ENCODE data around the gene KCTD8.

The KCTD8 gene

GRCh38 chr4:44354172-44354571 is 94.4 kb downstream of the KCTD8 start:
- H3K4ac ChIP-seq (ENCODE audit: low read depth in 1 of 2, low read length in 2 of 2), result no peak overlapping the region
- H2BK15ac ChIP-seq (ENCODE audit: low read depth, poor library complexity, severe bottlenecking), result no peak overlapping the region
- no peak overlapping the region for H3K4me2 ChIP-seq (ENCODE audit: low read length, poor library complexity, severe bottlenecking)
- no peak overlapping the region for H4K91ac ChIP-seq (ENCODE audit: low read length)
- 84% methylated on average over 3 of the region's 3 CpGs for WGBS
- no peak overlapping the region for H3K18ac ChIP-seq (ENCODE audit: low read depth in 1 of 2, low read length in 2 of 2)
- no peak overlapping the region for H3K23ac ChIP-seq (ENCODE audit: low read length in 2 of 2)
- no peaks in the 10 kb centered on the region for H3K36me3 ChIP-seq (ENCODE audit: control insufficient read depth in 1 of 2, insufficient read depth in 2 of 2, low read depth in 1 of 2, low read length in 2 of 2)
- H2AK5ac ChIP-seq (ENCODE audit: low read length, severe bottlenecking), result no peak overlapping the region
- H3K9ac ChIP-seq (ENCODE audit: low read length), result no peak overlapping the region
- no peak overlapping the region for H4K8ac ChIP-seq (ENCODE audit: low read length)
- H2AFZ ChIP-seq (ENCODE audit: low read depth, low read length), result no peak overlapping the region
- H2BK12ac ChIP-seq (ENCODE audit: low read length in 2 of 2), result no peak overlapping the region
- no peak for DNase-seq
- no peak overlapping the region for H2BK5ac ChIP-seq (ENCODE audit: low read depth, low read length, poor library complexity, severe bottlenecking)
- no peak overlapping the region for H3K27ac ChIP-seq (ENCODE audit: low read length, poor library complexity, severe bottlenecking)
- H3K14ac ChIP-seq (ENCODE audit: low read length in 2 of 2), result no peak overlapping the region
- H3K4me1 ChIP-seq (ENCODE audit: control insufficient read depth, insufficient read depth, low read depth, low read length), result no peaks in the 10 kb centered on the region
- H3K27me3 ChIP-seq (ENCODE audit: control insufficient read depth in 1 of 2, insufficient read depth in 1 of 2, low read length in 2 of 2), result no peaks in the 10 kb centered on the region
- H3K79me1 ChIP-seq (replicated peaks; ENCODE audit: low read length, poor library complexity, severe bottlenecking), result no peaks in the 10 kb centered on the region
- H3K4me3 ChIP-seq (ENCODE audit: insufficient read depth in 1 of 2, low read depth in 1 of 2, low read length in 2 of 2), result no peak overlapping the region
- no peak overlapping the region for H2BK120ac ChIP-seq (ENCODE audit: low read depth, low read length)
- H3K9me3 ChIP-seq (ENCODE audit: control insufficient read depth, low read length), result no peaks in the 10 kb centered on the region

- Histone ChIP-seq H3K79me1 (replicated peaks; ENCODE audit: low read length, poor library complexity, severe bottlenecking) (no peaks in the 10 kb centered on the region), H2BK12ac (ENCODE audit: low read length in 2 of 2) (no peak overlapping the region), H2BK5ac (ENCODE audit: low read depth, low read length, poor library complexity, severe bottlenecking) (no peak overlapping the region), H3K4ac (ENCODE audit: low read depth in 1 of 2, low read length in 2 of 2) (no peak overlapping the region), H3K23ac (ENCODE audit: low read length in 2 of 2) (no peak overlapping the region), H3K14ac (ENCODE audit: low read length in 2 of 2) (no peak overlapping the region), H3K27ac (ENCODE audit: low read length, poor library complexity, severe bottlenecking) (no peak overlapping the region), H2AFZ (ENCODE audit: low read depth, low read length) (no peak overlapping the region), H2BK15ac (ENCODE audit: low read depth, poor library complexity, severe bottlenecking) (no peak overlapping the region), H3K9ac (ENCODE audit: low read length) (no peak overlapping the region), H3K36me3 (ENCODE audit: control insufficient read depth in 1 of 2, insufficient read depth in 2 of 2, low read depth in 1 of 2, low read length in 2 of 2) (no peaks in the 10 kb centered on the region), H3K9me3 (ENCODE audit: control insufficient read depth, low read length) (no peaks in the 10 kb centered on the region), H3K4me3 (ENCODE audit: insufficient read depth in 1 of 2, low read depth in 1 of 2, low read length in 2 of 2) (no peak overlapping the region), H2BK120ac (ENCODE audit: low read depth, low read length) (no peak overlapping the region), H3K4me2 (ENCODE audit: low read length, poor library complexity, severe bottlenecking) (no peak overlapping the region), H3K18ac (ENCODE audit: low read depth in 1 of 2, low read length in 2 of 2) (no peak overlapping the region), H3K27me3 (ENCODE audit: control insufficient read depth in 1 of 2, insufficient read depth in 1 of 2, low read length in 2 of 2) (no peaks in the 10 kb centered on the region), H2AK5ac (ENCODE audit: low read length, severe bottlenecking) (no peak overlapping the region), H4K8ac (ENCODE audit: low read length) (no peak overlapping the region), H4K91ac (ENCODE audit: low read length) (no peak overlapping the region), H3K4me1 (ENCODE audit: control insufficient read depth, insufficient read depth, low read depth, low read length) (no peaks in the 10 kb centered on the region)
- no CpG with 5 or more reads among the region's 3 CpGs for WGBS
- DNase-seq, result no peak
Observed at GRCh38 chr4:44351069-44351468, 97.5 kb downstream of the KCTD8 start.

GRCh38 chr4:44342800-44343199 is 105.8 kb downstream of the KCTD8 start:
- Histone ChIP-seq H3K27me3 (ENCODE audit: control insufficient read depth in 1 of 2, insufficient read depth in 1 of 2, low read length in 2 of 2) (no peaks in the 10 kb centered on the region), H2BK15ac (ENCODE audit: low read depth, poor library complexity, severe bottlenecking) (no peak overlapping the region), H2BK5ac (ENCODE audit: low read depth, low read length, poor library complexity, severe bottlenecking) (no peak overlapping the region), H3K79me1 (replicated peaks; ENCODE audit: low read length, poor library complexity, severe bottlenecking) (no peaks in the 10 kb centered on the region), H3K4me2 (ENCODE audit: low read length, poor library complexity, severe bottlenecking) (no peak overlapping the region), H3K23ac (ENCODE audit: low read length in 2 of 2) (no peak overlapping the region), H2AK5ac (ENCODE audit: low read length, severe bottlenecking) (no peak overlapping the region), H2AFZ (ENCODE audit: low read depth, low read length) (no peak overlapping the region), H3K9ac (ENCODE audit: low read length) (no peak overlapping the region), H2BK120ac (ENCODE audit: low read depth, low read length) (no peak overlapping the region), H3K4me1 (ENCODE audit: control insufficient read depth, insufficient read depth, low read depth, low read length) (no peaks in the 10 kb centered on the region), H4K8ac (ENCODE audit: low read length) (no peak overlapping the region), H3K14ac (ENCODE audit: low read length in 2 of 2) (no peak overlapping the region), H3K18ac (ENCODE audit: low read depth in 1 of 2, low read length in 2 of 2) (no peak overlapping the region), H3K27ac (ENCODE audit: low read length, poor library complexity, severe bottlenecking) (no peak overlapping the region), H4K91ac (ENCODE audit: low read length) (no peak overlapping the region), H3K9me3 (ENCODE audit: control insufficient read depth, low read length) (no peaks in the 10 kb centered on the region), H3K36me3 (ENCODE audit: control insufficient read depth in 1 of 2, insufficient read depth in 2 of 2, low read depth in 1 of 2, low read length in 2 of 2) (no peaks in the 10 kb centered on the region), H3K4me3 (ENCODE audit: insufficient read depth in 1 of 2, low read depth in 1 of 2, low read length in 2 of 2) (no peak overlapping the region), H2BK12ac (ENCODE audit: low read length in 2 of 2) (no peak overlapping the region), H3K4ac (ENCODE audit: low read depth in 1 of 2, low read length in 2 of 2) (no peak overlapping the region)
- DNase-seq, result no peak
- WGBS, result no CpG with 5 or more reads among the region's 1 CpG

- H2BK5ac ChIP-seq (ENCODE audit: low read depth, low read length, poor library complexity, severe bottlenecking), result no peak overlapping the region
- WGBS, result 56% methylated on average over 1 of the region's 2 CpGs
- H3K4me1 ChIP-seq (ENCODE audit: control insufficient read depth, insufficient read depth, low read depth, low read length), result no peaks in the 10 kb centered on the region
- no peak overlapping the region for H2AK5ac ChIP-seq (ENCODE audit: low read length, severe bottlenecking)
- H2BK120ac ChIP-seq (ENCODE audit: low read depth, low read length), result no peak overlapping the region
- no peak overlapping the region for H4K8ac ChIP-seq (ENCODE audit: low read length)
- no peaks in the 10 kb centered on the region for H3K79me1 ChIP-seq (replicated peaks; ENCODE audit: low read length, poor library complexity, severe bottlenecking)
- no peak for DNase-seq
- H4K91ac ChIP-seq (ENCODE audit: low read length), result no peak overlapping the region
- H3K9ac ChIP-seq (ENCODE audit: low read length), result no peak overlapping the region
- no peak overlapping the region for H3K23ac ChIP-seq (ENCODE audit: low read length in 2 of 2)
- no peaks in the 10 kb centered on the region for H3K9me3 ChIP-seq (ENCODE audit: control insufficient read depth, low read length)
- H3K4me3 ChIP-seq (ENCODE audit: insufficient read depth in 1 of 2, low read depth in 1 of 2, low read length in 2 of 2), result no peak overlapping the region
- H2BK12ac ChIP-seq (ENCODE audit: low read length in 2 of 2), result no peak overlapping the region
- H3K4ac ChIP-seq (ENCODE audit: low read depth in 1 of 2, low read length in 2 of 2), result no peak overlapping the region
- H3K14ac ChIP-seq (ENCODE audit: low read length in 2 of 2), result no peak overlapping the region
- no peak overlapping the region for H3K18ac ChIP-seq (ENCODE audit: low read depth in 1 of 2, low read length in 2 of 2)
- H2BK15ac ChIP-seq (ENCODE audit: low read depth, poor library complexity, severe bottlenecking), result no peak overlapping the region
- H3K27me3 ChIP-seq (ENCODE audit: control insufficient read depth in 1 of 2, insufficient read depth in 1 of 2, low read length in 2 of 2), result no peaks in the 10 kb centered on the region
- H3K4me2 ChIP-seq (ENCODE audit: low read length, poor library complexity, severe bottlenecking), result no peak overlapping the region
- H3K27ac ChIP-seq (ENCODE audit: low read length, poor library complexity, severe bottlenecking), result no peak overlapping the region
- no peak overlapping the region for H2AFZ ChIP-seq (ENCODE audit: low read depth, low read length)
- H3K36me3 ChIP-seq (ENCODE audit: control insufficient read depth in 1 of 2, insufficient read depth in 2 of 2, low read depth in 1 of 2, low read length in 2 of 2), result no peaks in the 10 kb centered on the region
Observed at GRCh38 chr4:44326741-44327140, 121.9 kb downstream of the KCTD8 start.

Measured in mesenchymal stem cell (in vitro differentiated cells and primary cell).